CMK (cell line): ENCODE results near the gene FRK.
"Not testable (repeated sequence)": the region's sequence is repeated elsewhere in the genome, so short reads cannot be mapped to it uniquely, and the experiment has no call there.

ENCODE experiments used
- DNase-seq: peaks from one replicate; pipeline ENCODE4 v3.0.0-alpha.2; 2010; ENCODE audit warnings: low read depth

The FRK gene

GRCh38 chr6:116004841-116005815 is 55.6 kb downstream of the FRK start:
- no peak for DNase-seq

- DNase-seq: no peak
These were observed 57.0 kb downstream of the FRK start for GRCh38 chr6:116003668-116004067.

GRCh38 chr6:116002756-116003155 is 57.9 kb downstream of the FRK start:
- DNase-seq: no peak

- DNase-seq: no peak
These were observed 61.5 kb downstream of the FRK start for GRCh38 chr6:115999235-115999634.

GRCh38 chr6:115997990-115998585 is 62.6 kb downstream of the FRK start:
- DNase-seq: no peak

- DNase-seq: no peak
These were observed 74.7 kb downstream of the FRK start for GRCh38 chr6:115986026-115986425.

- no peak for DNase-seq
These were observed 75.9 kb downstream of the FRK start for GRCh38 chr6:115984809-115985208.

GRCh38 chr6:115983998-115984397 is 76.7 kb downstream of the FRK start:
- no peak for DNase-seq

- DNase-seq: no peak
These were observed 78.2 kb downstream of the FRK start for GRCh38 chr6:115982453-115982852.

GRCh38 chr6:115977220-115977619 is 83.5 kb downstream of the FRK start:
- DNase-seq: no peak

GRCh38 chr6:115976321-115976870 is 84.3 kb downstream of the FRK start:
- no peak for DNase-seq

GRCh38 chr6:115972679-115973078 is 88.0 kb downstream of the FRK start:
- DNase-seq: no peak

- DNase-seq: no peak
These were observed 88.9 kb downstream of the FRK start for GRCh38 chr6:115971785-115972184.

GRCh38 chr6:115969930-115970273 is 90.8 kb downstream of the FRK start:
- no peak for DNase-seq

- DNase-seq: no peak
These were observed 91.3 kb downstream of the FRK start for GRCh38 chr6:115969207-115969929.

GRCh38 chr6:115960286-115960685 is 100.4 kb downstream of the FRK start:
- not testable (repeated sequence) for DNase-seq

GRCh38 chr6:115958958-115959357 is 101.7 kb downstream of the FRK start:
- no peak for DNase-seq

- DNase-seq: no peak
These were observed 106.0 kb downstream of the FRK start for GRCh38 chr6:115954740-115955139.

GRCh38 chr6:115948751-115949150 is 111.9 kb downstream of the FRK start:
- DNase-seq: no peak

- DNase-seq: no peak
These were observed 112.6 kb downstream of the FRK start for GRCh38 chr6:115947966-115948541.

- no peak for DNase-seq
These were observed 114.9 kb downstream of the FRK start for GRCh38 chr6:115945812-115946211.

- DNase-seq: no peak
These were observed 115.4 kb downstream of the FRK start for GRCh38 chr6:115945306-115945705.
